ENCODE data around the gene OR13J1. TPM values are rescaled to one million over a fixed set of nuclear protein-coding genes. Genes with fewer than 3 reads are reported as not detected.

The OR13J1 gene
- total and polyA plus RNA-seq, 12 donors: not detected

- H3K9me3 ChIP-seq (replicated peaks in 1 of 3): no peaks in the 10 kb centered on the region
- no peak for TF ChIP-seq CTCF (IDR thresholded peaks at IDR 0.05)
- TF ChIP-seq POLR2A (IDR thresholded peaks at IDR 0.05): no peak
- no peak overlapping the region for H3K4me3 ChIP-seq
- no peak for DNase-seq
- peak overlapping the region in 1 of 5 donors; percentile 31 for H3K27ac ChIP-seq
- no peaks in the 10 kb centered on the region for H3K36me3 ChIP-seq (replicated peaks in 1 of 2)
- H3K4me1 ChIP-seq (replicated peaks in 1 of 2): peaks cover 31 to 41% of the 10 kb centered on the region in 2 donors
- 77 to 89% (median 82%) methylated on average over 10 of the region's 10 CpGs for WGBS, 4 donors
- H3K27me3 ChIP-seq: no peaks in the 10 kb centered on the region
- intact Hi-C loops (cut with DNase I): no loop called here
Measured at GRCh38 chr9:35911690-35912089, 41.5 kb upstream of the OR13J1 start.

- Histone ChIP-seq H3K27me3 (no peaks in the 10 kb centered on the region), H3K4me1 (replicated peaks in 1 of 2) (peaks cover 38 to 48% of the 10 kb centered on the region in 2 donors), H3K27ac (peak overlapping the region in 2 of 5 donors; percentile 8 to 94), H3K36me3 (replicated peaks in 1 of 2) (no peaks in the 10 kb centered on the region), H3K4me3 (no peak overlapping the region), H3K9me3 (replicated peaks in 1 of 3) (no peaks in the 10 kb centered on the region)
- peak in 4 of 7 donors; percentile 42 to 73 (median 45) for DNase-seq
- intact Hi-C loops (cut with DNase I): no loop called here
- TF ChIP-seq CTCF (IDR thresholded peaks at IDR 0.05): peak in 5 of 6 experiments; percentile 8 to 42 (median 35)
- TF ChIP-seq POLR2A (IDR thresholded peaks at IDR 0.05): peak in 1 of 2 donors; percentile 32
- 54 to 72% (median 62%) methylated on average over 9 to 14 of the region's 14 CpGs for WGBS, 4 donors
Measured at GRCh38 chr9:35910613-35911359, 40.6 kb upstream of the OR13J1 start.

GRCh38 chr9:35909687-35910612, 39.7 kb upstream of the OR13J1 start:
- Histone ChIP-seq H3K9me3 (replicated peaks in 1 of 3) (no peaks in the 10 kb centered on the region), H3K27me3 (no peaks in the 10 kb centered on the region), H3K4me3 (no peak overlapping the region), H3K27ac (peak overlapping the region in 4 of 5 donors; percentile 8 to 94 (median 82)), H3K36me3 (replicated peaks in 1 of 2) (no peaks in the 10 kb centered on the region), H3K4me1 (replicated peaks in 1 of 2) (peaks cover 38 to 55% of the 10 kb centered on the region in 2 donors)
- intact Hi-C loops (cut with DNase I): loop anchor here in 1 of 2 donors (5.0 kb wide), 1 partner anchor 37 kb away; no protein-coding TSS in a partner anchor
- TF ChIP-seq CTCF (IDR thresholded peaks at IDR 0.05) (no peak), POLR2A (IDR thresholded peaks at IDR 0.05) (peak in 1 of 2 donors; percentile 10)
- DNase-seq: no peak
- 82 to 90% (median 88%) methylated on average over 19 to 34 of the region's 34 CpGs for WGBS, 4 donors

GRCh38 chr9:35909274-35909673, 39.1 kb upstream of the OR13J1 start, which contains the start of gene SPAAR:
SPAAR (plus strand) TSS chr9:35909490; CDS start chr9:35910464, 974 bp downstream.
- Histone ChIP-seq H3K4me3 (peak within 1 kb of the TSS in 1 of 4 donors; percentile 7), H3K4me1 (replicated peaks in 1 of 2) (peaks cover 32 to 51% of the 10 kb centered on the region in 2 donors), H3K36me3 (replicated peaks in 1 of 2) (no peaks in the 10 kb centered on the region), H3K27ac (peak within 1 kb of the TSS in 4 of 5 donors; percentile 74 to 94 (median 82)), H3K27me3 (no peaks in the 10 kb centered on the region), H3K9me3 (replicated peaks in 1 of 3) (no peaks in the 10 kb centered on the region)
- WGBS, 4 donors: 72 to 81% (median 76%) methylated on average over 8 to 11 of the region's 11 CpGs
- intact Hi-C loops (cut with DNase I): loop anchor here in 1 of 2 donors (5.0 kb wide), 1 partner anchor 38 kb away; no protein-coding TSS in a partner anchor
- TF ChIP-seq POLR2A (IDR thresholded peaks at IDR 0.05): peak in 1 of 2 donors; percentile 12
- no peak for TF ChIP-seq CTCF (IDR thresholded peaks at IDR 0.05)
- no peak for DNase-seq
